Endothelial cell of umbilical vein (primary cell): ENCODE data around the gene PNPO. TPM values are rescaled to one million over a fixed set of nuclear protein-coding genes. Genes with fewer than 3 reads are reported as not detected.

Experiments
- BruUV-seq: library from RNA; stranded (reverse); fragments of 400-500 nt; replicated peaks from 2 replicates; lab custom pipeline; 2021; lab: Mats Ljungman, UMichigan
- CTCF ChIA-PET: fragments of 300-600, 350-600 bp; sonication (Branson Sonifier 250); formaldehyde crosslinking; loops from one replicate; lab custom pipeline; 2021; ENCODE audit warnings: antibody characterized with exemption, inconsistent platforms; lab: Charles Lee
- POLR2A ChIA-PET: fragments of 300-600, 350-600 bp; sonication (Branson Sonifier 250); formaldehyde crosslinking; loops from one replicate; lab custom pipeline; 2021; ENCODE audit warnings: antibody characterized with exemption, inconsistent platforms; lab: Charles Lee
- DNase-seq: peaks from one replicate; pipeline ENCODE4 v3.0.0-alpha.2; 2011; ENCODE audit warnings: low read depth, low spot score
- FAIRE-seq: peaks from 2 replicates; lab custom pipeline; 2011; peaks lifted over from hg19 to GRCh38; lab: Jason Lieb, UNC
- H2AFZ ChIP-seq: 2 replicates; pipeline ENCODE4 v1.6.0; 2012; ENCODE audit warnings: low read depth, low read length, control low read depth, inconsistent platforms
- H3K27ac ChIP-seq: 2 replicates; pipeline ENCODE4 v1.5.1; 2011; ENCODE audit warnings: low read depth, mild to moderate bottlenecking, control low read depth, low read length, moderate library complexity; ENCODE audit not compliant: insufficient read depth
- H3K27me3 ChIP-seq, 2 experiments: 2 replicates each; pipeline versions ENCODE4 v1.6.0 to v1.6.1; 2011; ENCODE audit warnings: low read length in 2 of 2, mixed read lengths in 1 of 2; ENCODE audit not compliant: control insufficient read depth in 2 of 2, insufficient read depth in 2 of 2
- H3K36me3 ChIP-seq, 2 experiments: 2 replicates in 1 of 2; 3 replicates in 1 of 2; pipeline ENCODE4 v1.5.1; 2011; ENCODE audit warnings: low read length in 2 of 2, mild to moderate bottlenecking in 1 of 2, moderate library complexity in 1 of 2; ENCODE audit not compliant: control insufficient read depth in 2 of 2, insufficient read depth in 2 of 2; ENCODE audit errors: extremely low read depth in 1 of 2
- H3K4me1 ChIP-seq: 3 replicates; pipeline ENCODE4 v1.5.1; 2011; ENCODE audit warnings: mild to moderate bottlenecking, low read length; ENCODE audit not compliant: control insufficient read depth, insufficient read depth; ENCODE audit errors: extremely low read depth
- H3K4me2 ChIP-seq: 2 replicates; pipeline ENCODE4 v1.6.1; 2011; ENCODE audit warnings: low read length, control low read depth, mixed read lengths; ENCODE audit not compliant: insufficient read depth
- H3K4me3 ChIP-seq, 3 experiments: fragments of 200-600 bp in 1 of 3; sonication (generic), shearing (Covaris generic) in 1 of 3; replicated peaks in 1 of 3; 2 replicates each; pipeline ENCODE4 v1.5.1; 2011 to 2016; ENCODE audit warnings: control low read depth in 3 of 3, low read length in 3 of 3, mild to moderate bottlenecking in 2 of 3, inconsistent platforms in 1 of 3, low read depth in 1 of 3, moderate library complexity in 1 of 3; ENCODE audit not compliant: insufficient read depth in 1 of 3
- H3K79me2 ChIP-seq: 2 replicates; pipeline ENCODE4 v1.6.0; 2012; ENCODE audit warnings: low read length, inconsistent platforms; ENCODE audit not compliant: control insufficient read depth, insufficient read depth
- H3K9ac ChIP-seq: replicated peaks from 2 replicates; pipeline ENCODE3; 2011; ENCODE audit warnings: low read length, control low read depth; ENCODE audit not compliant: insufficient read depth; ENCODE audit errors: extremely low read depth
- H3K9me1 ChIP-seq: replicated peaks from 3 replicates; pipeline ENCODE4 v1.6.0; 2011; ENCODE audit warnings: mild to moderate bottlenecking, low read length; ENCODE audit not compliant: control insufficient read depth, insufficient read depth; ENCODE audit errors: extremely low read depth
- H3K9me3 ChIP-seq: replicated peaks from 2 replicates; pipeline ENCODE4 v1.5.1; 2012; ENCODE audit warnings: low read length, inconsistent platforms; ENCODE audit not compliant: control insufficient read depth, insufficient read depth
- H4K20me1 ChIP-seq: replicated peaks from 2 replicates; pipeline ENCODE3; 2011; ENCODE audit warnings: mild to moderate bottlenecking, low read length; ENCODE audit not compliant: control insufficient read depth, insufficient read depth; ENCODE audit errors: extremely low read depth
- CTCF ChIP-seq, 2 donors: IDR thresholded peaks; 1 replicate in 1 of 2; 2 replicates in 1 of 2; pipeline ENCODE4 v1.5.1; 2011; ENCODE audit warnings: low read length in 2 of 2, mild to moderate bottlenecking in 2 of 2, moderate library complexity in 2 of 2, control low read depth in 1 of 2, inconsistent platforms in 1 of 2, low read depth in 1 of 2; ENCODE audit not compliant: insufficient read depth in 1 of 2; ENCODE audit errors: extremely low read depth in 1 of 2
- EZH2 ChIP-seq: IDR thresholded peaks from 2 replicates; pipeline ENCODE4 v1.6.1; 2012; ENCODE audit warnings: borderline replicate concordance, low read depth, mild to moderate bottlenecking, moderate library complexity, low read length, inconsistent platforms; ENCODE audit not compliant: severe bottlenecking
- FOS ChIP-seq: IDR thresholded peaks from 2 replicates; pipeline ENCODE4 v1.6.1; 2011; ENCODE audit warnings: mild to moderate bottlenecking, low read length, moderate library complexity, borderline replicate concordance; ENCODE audit not compliant: insufficient read depth
- JUN ChIP-seq: IDR thresholded peaks from 2 replicates; pipeline ENCODE4 v1.6.1; 2011; ENCODE audit warnings: borderline replicate concordance, low read depth; ENCODE audit not compliant: insufficient read length, insufficient read depth
- MYC ChIP-seq: IDR thresholded peaks from one replicate; pipeline ENCODE4 v1.6.1; 2011; ENCODE audit warnings: mild to moderate bottlenecking, low read depth, low read length
- POLR2AphosphoS5 ChIP-seq: IDR thresholded peaks from 2 replicates; pipeline ENCODE4 v1.6.1; 2012; ENCODE audit warnings: low read depth, mild to moderate bottlenecking, control low read depth, low read length, moderate library complexity; ENCODE audit not compliant: insufficient read depth
- dilution Hi-C: fragments of 300-500 bp; cut with MboI; formaldehyde crosslinking; loops from one replicate; pipeline ENCODE4 v1.15.0; 2019; ENCODE audit warnings: low sequenced_read_pairs; ENCODE audit not compliant: extremely low pct_ligation_motif_present
- intact Hi-C: fragments of 100-400 bp; cut with micrococcal nuclease; formaldehyde crosslinking; loops from one replicate; pipeline ENCODE4 v1.10.0; 2022
- polyA plus RNA-seq, 4 experiments: library from polyadenylated mRNA; depleted of rRNA in 3 of 4; stranded (reverse) in 3 of 4; unstranded in 1 of 4; fragments of >200 nt; gene quantifications; 2 replicates each; pipeline versions ENCODE4 v1.2.1 to v1.2.3, GENCODE V29; 2011 to 2012; ENCODE audit warnings: missing spikeins in 1 of 4
- total RNA-seq: library from RNA; stranded (reverse); gene quantifications from 2 replicates; pipeline ENCODE4 v1.2.3, GENCODE V29; 2021

Gene PNPO
- total and polyA plus RNA-seq, 2 donors (not counting 3 experiments of a cell fraction or from before 2014, with no cell fraction given): 19.7 to 22.0 TPM

- H3K79me2 ChIP-seq: no peaks in the 10 kb centered on the region
- intact Hi-C loops: no loop called here
- dilution Hi-C loops: no loop called here
- FAIRE-seq (no peak), DNase-seq (no peak)
- H3K4me2 ChIP-seq: no peak overlapping the region
- H4K20me1 ChIP-seq: no peaks in the 10 kb centered on the region
- H3K36me3 ChIP-seq: peaks cover 0 to 36% of the 10 kb centered on the region in 2 experiments
- H3K4me3 ChIP-seq: no peak overlapping the region
- CTCF ChIA-PET: interaction anchor here (1.3 to 15.7 kb wide), 3 partner anchors 10 to 37 kb away, joined by 4 to 469 read pairs (median 7); partner anchors contain the start of gene CDK5RAP3
- no peak overlapping the region for H3K9ac ChIP-seq
- TF ChIP-seq CTCF (IDR thresholded peaks at IDR 0.05; ENCODE audit: extremely low read depth in 1 of 2, insufficient read depth in 1 of 2, low read depth in 1 of 2, low read length in 2 of 2) (no peak), JUN (no peak), EZH2 (no peak)
- H3K27me3 ChIP-seq: no peaks in the 10 kb centered on the region
- POLR2A ChIA-PET: no interaction called here
- no peaks in the 10 kb centered on the region for H3K9me1 ChIP-seq
- no TSS peak for BruUV-seq
- no peak overlapping the region for H2AFZ ChIP-seq
- H3K9me3 ChIP-seq: no peaks in the 10 kb centered on the region
- H3K27ac ChIP-seq: no peak overlapping the region
- no peaks in the 10 kb centered on the region for H3K4me1 ChIP-seq
These were observed 39.2 kb downstream of the PNPO start for GRCh38 chr17:47980541-47980940.

DNA sequence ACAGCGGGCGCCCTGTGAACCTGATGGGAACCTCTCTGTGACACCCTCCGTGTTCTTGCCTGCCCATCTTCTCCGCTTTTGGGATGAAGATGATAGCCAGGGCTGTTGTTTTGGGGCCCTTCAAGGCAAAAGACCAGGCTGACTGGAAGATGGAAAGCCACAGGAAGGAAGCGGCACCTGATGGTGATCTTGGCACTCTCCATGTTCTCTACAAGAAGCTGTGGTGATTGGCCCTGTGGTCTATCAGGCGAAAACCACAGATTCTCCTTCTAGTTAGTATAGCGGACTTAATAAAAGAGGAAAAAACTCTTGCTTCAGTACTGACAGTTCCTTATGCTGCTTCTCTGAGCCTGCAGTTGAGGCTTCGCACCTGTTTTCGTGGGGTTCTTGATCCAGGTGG is 40.1 kb downstream of the PNPO start:
- Histone ChIP-seq H3K79me2 (no peaks in the 10 kb centered on the region), H3K4me3 (no peak overlapping the region), H2AFZ (no peak overlapping the region), H3K9ac (no peak overlapping the region), H3K27ac (no peak overlapping the region), H4K20me1 (no peaks in the 10 kb centered on the region), H3K9me3 (no peaks in the 10 kb centered on the region), H3K4me1 (no peaks in the 10 kb centered on the region), H3K36me3 (peaks cover 0 to 28% of the 10 kb centered on the region in 2 experiments), H3K9me1 (no peaks in the 10 kb centered on the region), H3K4me2 (no peak overlapping the region), H3K27me3 (no peaks in the 10 kb centered on the region)
- ChIA-PET CTCF (interaction anchor here (0.8 to 15.7 kb wide), 4 partner anchors 10 to 36 kb away, joined by 3 to 469 read pairs (median 5); partner anchors contain the start of gene CDK5RAP3), POLR2A (no interaction called here)
- dilution Hi-C loops (no loop called here), intact Hi-C loops (no loop called here)
- TF ChIP-seq FOS (no peak), MYC (no peak), POLR2AphosphoS5 (no peak), JUN (no peak)
- DNase-seq: no peak
- BruUV-seq: TSS peak; percentile 62
- no peak for FAIRE-seq
